Measurements from ENCODE around the gene DAO. TPM values are rescaled to one million over a fixed set of nuclear protein-coding genes. Genes with fewer than 3 reads are reported as not detected.

The DAO gene
- polyA plus RNA-seq, 1 donor from 2014 or later, result not detected

DNA sequence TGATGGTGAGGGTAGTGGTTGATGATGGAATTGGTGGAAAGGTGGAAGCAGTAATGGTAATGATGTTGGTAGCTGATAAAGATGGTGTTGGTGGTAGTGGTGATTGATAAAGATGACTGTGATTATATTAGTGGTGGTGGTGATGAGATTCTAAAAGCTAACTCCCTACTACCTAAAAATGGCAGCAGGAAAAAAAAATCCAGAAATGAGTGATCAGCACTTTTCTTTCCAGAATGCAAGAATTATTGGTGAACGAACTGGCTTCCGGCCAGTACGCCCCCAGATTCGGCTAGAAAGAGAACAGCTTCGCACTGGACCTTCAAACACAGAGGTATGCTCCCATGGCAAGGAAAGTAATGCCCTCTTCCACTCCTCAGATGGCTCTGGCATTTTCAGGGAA is 19.3 kb downstream of the DAO start:
- TF ChIP-seq SMC3 (conservative IDR thresholded peaks at IDR 0.05; ENCODE audit: poor library complexity), result no peak
- no peak for TF ChIP-seq POLR2AphosphoS5 (IDR thresholded peaks at IDR 0.05)
- TF ChIP-seq EZH2 (IDR thresholded peaks at IDR 0.05; ENCODE audit: borderline replicate concordance, insufficient read depth, low read length, poor library complexity, severe bottlenecking), result no peak
- no peak for TF ChIP-seq TAF1 (IDR thresholded peaks at IDR 0.05; ENCODE audit: low read depth)
- TF ChIP-seq, protein P1, sequence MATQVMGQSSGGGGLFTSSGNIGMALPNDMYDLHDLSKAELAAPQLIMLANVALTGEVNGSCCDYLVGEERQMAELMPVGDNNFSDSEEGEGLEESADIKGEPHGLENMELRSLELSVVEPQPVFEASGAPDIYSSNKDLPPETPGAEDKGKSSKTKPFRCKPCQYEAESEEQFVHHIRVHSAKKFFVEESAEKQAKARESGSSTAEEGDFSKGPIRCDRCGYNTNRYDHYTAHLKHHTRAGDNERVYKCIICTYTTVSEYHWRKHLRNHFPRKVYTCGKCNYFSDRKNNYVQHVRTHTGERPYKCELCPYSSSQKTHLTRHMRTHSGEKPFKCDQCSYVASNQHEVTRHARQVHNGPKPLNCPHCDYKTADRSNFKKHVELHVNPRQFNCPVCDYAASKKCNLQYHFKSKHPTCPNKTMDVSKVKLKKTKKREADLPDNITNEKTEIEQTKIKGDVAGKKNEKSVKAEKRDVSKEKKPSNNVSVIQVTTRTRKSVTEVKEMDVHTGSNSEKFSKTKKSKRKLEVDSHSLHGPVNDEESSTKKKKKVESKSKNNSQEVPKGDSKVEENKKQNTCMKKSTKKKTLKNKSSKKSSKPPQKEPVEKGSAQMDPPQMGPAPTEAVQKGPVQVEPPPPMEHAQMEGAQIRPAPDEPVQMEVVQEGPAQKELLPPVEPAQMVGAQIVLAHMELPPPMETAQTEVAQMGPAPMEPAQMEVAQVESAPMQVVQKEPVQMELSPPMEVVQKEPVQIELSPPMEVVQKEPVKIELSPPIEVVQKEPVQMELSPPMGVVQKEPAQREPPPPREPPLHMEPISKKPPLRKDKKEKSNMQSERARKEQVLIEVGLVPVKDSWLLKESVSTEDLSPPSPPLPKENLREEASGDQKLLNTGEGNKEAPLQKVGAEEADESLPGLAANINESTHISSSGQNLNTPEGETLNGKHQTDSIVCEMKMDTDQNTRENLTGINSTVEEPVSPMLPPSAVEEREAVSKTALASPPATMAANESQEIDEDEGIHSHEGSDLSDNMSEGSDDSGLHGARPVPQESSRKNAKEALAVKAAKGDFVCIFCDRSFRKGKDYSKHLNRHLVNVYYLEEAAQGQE (IDR thresholded peaks at IDR 0.05; ENCODE audit: borderline replicate concordance), result no peak
- TF ChIP-seq EP300 (conservative IDR thresholded peaks at IDR 0.05; ENCODE audit: poor library complexity, severe bottlenecking), result no peak
- TF ChIP-seq, protein P2, sequence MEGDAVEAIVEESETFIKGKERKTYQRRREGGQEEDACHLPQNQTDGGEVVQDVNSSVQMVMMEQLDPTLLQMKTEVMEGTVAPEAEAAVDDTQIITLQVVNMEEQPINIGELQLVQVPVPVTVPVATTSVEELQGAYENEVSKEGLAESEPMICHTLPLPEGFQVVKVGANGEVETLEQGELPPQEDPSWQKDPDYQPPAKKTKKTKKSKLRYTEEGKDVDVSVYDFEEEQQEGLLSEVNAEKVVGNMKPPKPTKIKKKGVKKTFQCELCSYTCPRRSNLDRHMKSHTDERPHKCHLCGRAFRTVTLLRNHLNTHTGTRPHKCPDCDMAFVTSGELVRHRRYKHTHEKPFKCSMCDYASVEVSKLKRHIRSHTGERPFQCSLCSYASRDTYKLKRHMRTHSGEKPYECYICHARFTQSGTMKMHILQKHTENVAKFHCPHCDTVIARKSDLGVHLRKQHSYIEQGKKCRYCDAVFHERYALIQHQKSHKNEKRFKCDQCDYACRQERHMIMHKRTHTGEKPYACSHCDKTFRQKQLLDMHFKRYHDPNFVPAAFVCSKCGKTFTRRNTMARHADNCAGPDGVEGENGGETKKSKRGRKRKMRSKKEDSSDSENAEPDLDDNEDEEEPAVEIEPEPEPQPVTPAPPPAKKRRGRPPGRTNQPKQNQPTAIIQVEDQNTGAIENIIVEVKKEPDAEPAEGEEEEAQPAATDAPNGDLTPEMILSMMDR (IDR thresholded peaks at IDR 0.05; ENCODE audit: poor library complexity, severe bottlenecking), result no peak
- TF ChIP-seq RAD21 (conservative IDR thresholded peaks at IDR 0.05), result no peak
- TF ChIP-seq MXI1 (conservative IDR thresholded peaks at IDR 0.05; ENCODE audit: poor library complexity, severe bottlenecking), result no peak

DNA sequence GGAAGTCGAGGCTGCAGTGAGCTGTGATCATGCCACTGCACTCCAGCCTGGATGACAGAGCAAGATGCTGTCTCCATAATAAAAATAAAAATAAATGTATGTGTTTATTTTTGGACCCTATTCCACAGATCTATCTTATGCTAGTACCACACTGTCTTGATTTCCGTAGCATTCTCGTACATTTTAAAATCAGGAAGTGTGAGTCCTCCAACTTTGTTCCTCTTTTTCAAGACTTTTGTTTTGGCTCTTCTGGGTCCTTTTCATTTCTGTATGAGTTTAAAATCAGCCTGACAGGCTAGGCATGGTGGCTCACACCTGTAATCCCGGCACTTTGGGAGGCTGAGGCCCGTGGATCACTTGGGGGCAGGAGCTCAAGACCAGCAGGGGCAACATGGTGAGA is 25.8 kb downstream of the DAO start:
- no peak for TF ChIP-seq POLR2AphosphoS5 (IDR thresholded peaks at IDR 0.05)
- no peak for TF ChIP-seq SMC3 (conservative IDR thresholded peaks at IDR 0.05; ENCODE audit: poor library complexity)
- no peak for TF ChIP-seq TAF1 (IDR thresholded peaks at IDR 0.05; ENCODE audit: low read depth)
- no peak for TF ChIP-seq RAD21 (conservative IDR thresholded peaks at IDR 0.05)
- TF ChIP-seq MXI1 (conservative IDR thresholded peaks at IDR 0.05; ENCODE audit: poor library complexity, severe bottlenecking), result no peak
- TF ChIP-seq, protein P2 (IDR thresholded peaks at IDR 0.05; ENCODE audit: poor library complexity, severe bottlenecking), result no peak
- TF ChIP-seq, protein P1 (IDR thresholded peaks at IDR 0.05; ENCODE audit: borderline replicate concordance), result no peak
- no peak for TF ChIP-seq EZH2 (IDR thresholded peaks at IDR 0.05; ENCODE audit: borderline replicate concordance, insufficient read depth, low read length, poor library complexity, severe bottlenecking)
- TF ChIP-seq EP300 (conservative IDR thresholded peaks at IDR 0.05; ENCODE audit: poor library complexity, severe bottlenecking), result no peak
- Histone ChIP-seq H3K4me3 (ENCODE audit: low read length) (no peak overlapping the region), H3K9me3 (ENCODE audit: low read length) (no peaks in the 10 kb centered on the region), H3K4me2 (ENCODE audit: low read length) (no peak overlapping the region), H3K27me3 (ENCODE audit: insufficient read depth, low read depth, low read length) (no peaks in the 10 kb centered on the region), H3F3A (ENCODE audit: insufficient read depth, low read length, poor library complexity, severe bottlenecking) (no peaks in the 10 kb centered on the region), H4K20me1 (ENCODE audit: insufficient read depth) (no peaks in the 10 kb centered on the region), H3K9ac (ENCODE audit: low read length) (no peak overlapping the region), H2AFZ (ENCODE audit: low read depth, low read length) (no peak overlapping the region), H3K36me3 (ENCODE audit: insufficient read depth, low read length) (no peaks in the 10 kb centered on the region), H3K9me2 (ENCODE audit: insufficient read depth, low read length) (no peaks in the 10 kb centered on the region), H3K27ac (ENCODE audit: low read length) (no peak overlapping the region), H3K79me2 (replicated peaks; ENCODE audit: insufficient read depth, low read length) (no peaks in the 10 kb centered on the region)

More for the DNA sequence above, 19.3 kb downstream of the DAO start:
- no peaks in the 10 kb centered on the region for H4K20me1 ChIP-seq (ENCODE audit: insufficient read depth)
- no peaks in the 10 kb centered on the region for H3K9me2 ChIP-seq (ENCODE audit: insufficient read depth, low read length)
- H3K4me2 ChIP-seq (ENCODE audit: low read length), result no peak overlapping the region
- H3K79me2 ChIP-seq (replicated peaks; ENCODE audit: insufficient read depth, low read length), result no peaks in the 10 kb centered on the region
- H2AFZ ChIP-seq (ENCODE audit: low read depth, low read length), result no peak overlapping the region
- no peak overlapping the region for H3K27ac ChIP-seq (ENCODE audit: low read length)
- H3K4me3 ChIP-seq (ENCODE audit: low read length), result no peak overlapping the region
- H3K27me3 ChIP-seq (ENCODE audit: insufficient read depth, low read depth, low read length), result no peaks in the 10 kb centered on the region
- no peak overlapping the region for H3K9ac ChIP-seq (ENCODE audit: low read length)
- H3K36me3 ChIP-seq (ENCODE audit: insufficient read depth, low read length), result peaks cover 4% of the 10 kb centered on the region
- H3F3A ChIP-seq (ENCODE audit: insufficient read depth, low read length, poor library complexity, severe bottlenecking), result no peaks in the 10 kb centered on the region
- H3K9me3 ChIP-seq (ENCODE audit: low read length), result no peaks in the 10 kb centered on the region

Measured in neural cell (in vitro differentiated cells).